GM19438 (cell line): ENCODE measurements around the gene ADAMTSL3.

Source experiments
- ATAC-seq: cut with Tn5 transposase; IDR thresholded peaks from one replicate; pipeline ENCODE4 v1.9.1; 2021; ENCODE audit warnings: low read depth; ENCODE audit not compliant: unreplicated experiment

Gene ADAMTSL3

DNA sequence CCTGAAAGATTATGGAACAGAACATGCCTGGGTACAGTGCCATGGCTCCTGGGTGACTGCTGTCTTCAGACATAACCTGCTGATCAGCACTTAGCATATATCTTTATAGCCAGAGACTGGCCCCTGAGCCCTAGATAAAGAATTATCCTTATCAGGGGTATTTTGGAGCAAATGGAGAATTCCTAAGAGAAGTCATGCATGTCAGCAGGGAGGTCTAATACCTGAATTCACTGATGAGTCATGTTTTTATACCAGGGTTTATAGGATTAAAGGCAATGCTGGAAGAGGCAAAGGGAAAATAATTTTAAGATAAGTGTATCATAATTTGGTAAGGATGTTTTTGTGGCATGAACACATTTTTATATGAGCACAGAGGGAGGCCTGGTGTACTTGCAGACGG is 159.8 kb downstream of the ADAMTSL3 start:
- no peak for ATAC-seq

DNA sequence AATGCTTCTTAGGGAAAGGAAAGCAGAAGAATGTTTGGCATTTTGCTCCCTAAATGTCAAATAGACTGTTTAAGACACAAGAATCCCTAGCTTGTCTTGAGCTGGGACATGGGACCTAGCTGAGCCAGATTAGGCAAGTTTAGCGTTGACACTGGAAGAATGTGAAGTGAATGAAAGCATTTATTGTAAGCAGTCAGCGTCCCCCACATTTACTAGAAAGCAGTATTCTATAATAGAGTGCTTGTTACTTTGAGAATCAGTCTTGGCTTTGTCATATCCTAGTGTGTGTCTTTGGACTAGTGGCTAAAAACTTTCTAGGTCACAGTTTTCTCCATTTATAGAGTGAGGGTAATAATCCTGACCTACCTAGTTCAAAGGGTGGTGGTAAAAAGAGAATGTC is 161.6 kb downstream of the ADAMTSL3 start:
- ATAC-seq = no peak

GRCh38 chr15:83816124-83816883 is 162.4 kb downstream of the ADAMTSL3 start:
- ATAC-seq = no peak

- ATAC-seq = no peak
Observed at GRCh38 chr15:83818591-83818990, 164.7 kb downstream of the ADAMTSL3 start.

GRCh38 chr15:83830381-83830780 is 176.5 kb downstream of the ADAMTSL3 start:
- no peak for ATAC-seq

- no peak for ATAC-seq
Observed at GRCh38 chr15:83833569-83833968, 179.6 kb downstream of the ADAMTSL3 start.

DNA sequence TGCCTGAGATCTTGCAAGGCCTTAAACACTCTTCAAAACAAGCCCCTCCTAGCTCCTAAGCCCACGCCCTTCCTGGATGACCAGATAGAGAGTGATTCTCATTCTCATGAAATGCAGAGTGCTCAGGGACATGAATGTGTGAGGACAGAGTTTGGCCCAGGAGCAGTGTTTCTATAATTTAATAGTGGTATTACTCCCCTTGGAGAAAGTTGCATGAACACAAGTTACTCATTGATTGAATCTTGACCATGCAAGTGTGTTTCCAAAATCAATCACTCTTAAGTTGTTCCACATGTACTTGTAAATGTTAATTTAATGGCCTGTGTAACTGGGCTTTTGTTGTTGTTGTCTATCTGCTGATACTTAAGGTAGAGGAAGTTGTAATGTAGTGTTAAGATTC is 181.6 kb downstream of the ADAMTSL3 start:
- ATAC-seq = no peak

GRCh38 chr15:83837945-83838571 is 184.1 kb downstream of the ADAMTSL3 start:
- ATAC-seq = no peak

DNA sequence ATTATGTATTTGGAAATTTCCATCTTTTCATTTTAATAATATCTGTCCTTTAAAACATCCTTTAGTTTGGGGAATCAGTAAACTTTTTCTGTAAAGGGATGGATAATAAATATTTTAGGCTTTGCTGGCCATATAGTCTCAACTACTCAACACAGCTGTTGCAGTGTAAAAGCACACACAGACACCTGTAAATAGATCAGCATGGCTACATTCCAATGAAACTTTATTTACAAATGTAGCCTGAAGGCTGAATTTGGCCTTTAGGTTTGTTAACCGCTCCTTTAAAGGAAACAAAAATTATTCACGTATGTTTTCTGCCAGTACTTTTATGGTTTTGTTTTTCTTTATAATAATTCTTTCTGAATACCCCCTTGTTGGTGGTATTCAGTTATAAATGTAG is 184.8 kb downstream of the ADAMTSL3 start:
- no peak for ATAC-seq

DNA sequence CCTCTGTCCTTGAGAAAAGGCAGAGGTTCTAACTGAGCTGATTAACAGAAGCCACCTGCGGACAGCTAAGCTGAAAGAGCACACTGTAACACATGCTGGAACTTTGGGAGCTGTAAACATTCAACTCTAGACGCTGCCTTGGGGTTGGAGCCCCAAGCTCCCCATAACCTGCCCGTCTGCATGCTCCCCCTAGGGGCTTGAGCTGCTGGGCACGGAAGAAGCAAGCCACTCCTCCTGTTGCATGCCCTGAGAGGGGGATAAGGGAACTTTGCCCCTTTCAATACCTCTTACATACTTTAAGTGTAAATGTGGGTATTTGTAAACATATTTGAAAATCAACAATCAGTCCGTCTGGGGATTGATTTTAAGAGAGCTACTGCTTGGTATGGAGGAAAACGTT is 188.4 kb downstream of the ADAMTSL3 start:
- no peak for ATAC-seq

GRCh38 chr15:83843471-83843871 is 189.5 kb downstream of the ADAMTSL3 start:
- no peak for ATAC-seq

DNA sequence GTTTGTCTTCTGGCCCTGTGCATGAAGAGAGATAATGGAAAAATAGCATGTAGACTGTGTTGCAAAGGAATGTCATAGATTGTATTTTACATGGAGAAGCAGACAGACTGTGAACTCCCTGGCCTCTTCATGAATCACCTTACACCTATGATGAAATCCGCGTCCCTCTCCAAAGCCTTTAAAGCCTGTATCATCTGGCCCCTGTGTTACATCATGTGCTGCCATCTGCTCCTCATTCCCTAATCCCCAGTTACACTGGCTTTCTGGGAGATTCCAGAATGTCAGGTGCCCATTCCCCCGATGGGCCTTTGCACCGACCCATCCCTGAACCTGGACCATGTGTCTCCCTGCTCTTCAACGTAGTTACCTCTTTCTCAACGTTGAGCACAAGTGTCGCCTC is 190.8 kb downstream of the ADAMTSL3 start:
- no peak for ATAC-seq

DNA sequence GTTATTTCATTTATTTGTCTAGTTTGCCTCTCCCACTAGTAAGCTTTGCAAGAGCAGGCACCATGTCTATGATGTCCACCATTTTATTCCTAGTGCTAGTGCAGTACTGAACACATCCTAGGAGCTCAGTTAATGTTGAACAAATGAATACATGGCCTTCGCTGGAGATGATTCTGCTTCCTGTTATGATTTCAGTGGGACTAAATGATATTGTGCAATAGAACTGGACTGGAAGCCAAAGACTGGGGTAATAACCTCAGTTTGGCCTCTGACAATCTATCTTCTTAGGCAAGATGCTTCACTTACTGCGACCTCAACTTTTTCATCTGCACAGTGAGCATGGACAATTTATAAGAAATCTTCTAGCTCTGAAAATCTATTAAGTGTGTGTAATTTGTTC is 191.3 kb downstream of the ADAMTSL3 start:
- ATAC-seq = no peak

GRCh38 chr15:83846847-83847246 is 192.9 kb downstream of the ADAMTSL3 start:
- ATAC-seq = no peak

DNA sequence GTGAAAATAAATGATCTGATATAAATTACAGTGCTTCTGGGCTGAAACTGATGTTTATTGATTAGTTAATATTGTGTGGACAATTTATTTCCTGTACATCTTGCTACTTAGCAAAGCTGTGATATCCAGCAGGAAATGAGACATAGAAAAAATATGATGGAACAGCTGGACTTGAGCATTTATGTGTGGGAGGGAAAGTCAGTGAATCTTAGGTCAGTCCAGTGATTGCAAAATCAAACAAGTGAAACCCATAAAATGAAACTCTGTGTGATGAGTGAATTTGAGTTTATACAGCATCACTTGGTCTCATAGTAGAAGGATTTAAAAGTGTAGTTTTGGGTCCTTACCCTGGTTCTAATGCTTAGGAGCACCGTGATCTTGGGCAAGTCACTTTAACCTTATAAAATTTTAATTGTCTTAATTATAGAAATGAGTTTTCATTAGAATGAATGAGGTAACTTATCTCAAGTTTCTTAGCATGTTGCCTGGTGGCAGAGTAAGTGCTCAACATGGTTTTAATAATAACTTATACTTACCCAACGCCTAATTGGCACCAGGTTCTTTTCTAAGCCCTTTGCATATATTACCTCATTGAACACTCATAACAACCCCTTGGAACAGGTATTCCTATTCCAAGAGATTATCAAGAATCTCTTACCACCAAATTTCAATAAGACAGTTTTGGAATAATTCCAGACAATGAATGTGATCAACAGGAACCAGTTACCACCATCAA is 194.6 kb downstream of the ADAMTSL3 start:
- no peak for ATAC-seq

DNA sequence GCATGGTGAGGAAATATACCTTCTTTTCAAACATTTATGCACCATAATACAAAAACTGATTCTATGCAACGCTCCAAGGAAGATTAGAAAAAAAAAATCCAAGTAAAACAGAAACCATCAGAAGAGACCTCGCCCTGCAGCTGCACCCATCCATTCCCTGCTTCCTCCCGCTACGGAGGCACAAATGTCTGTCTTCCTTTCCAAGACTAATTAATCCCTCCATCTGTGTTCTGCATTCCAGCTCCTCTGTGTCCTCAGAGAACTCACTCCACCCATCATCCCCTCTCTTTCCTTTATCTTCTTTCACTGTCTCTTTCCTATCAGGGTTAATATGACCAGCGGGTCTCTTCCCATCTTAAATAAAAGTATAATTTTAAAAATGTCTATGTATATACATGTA is 196.1 kb downstream of the ADAMTSL3 start:
- no peak for ATAC-seq

DNA sequence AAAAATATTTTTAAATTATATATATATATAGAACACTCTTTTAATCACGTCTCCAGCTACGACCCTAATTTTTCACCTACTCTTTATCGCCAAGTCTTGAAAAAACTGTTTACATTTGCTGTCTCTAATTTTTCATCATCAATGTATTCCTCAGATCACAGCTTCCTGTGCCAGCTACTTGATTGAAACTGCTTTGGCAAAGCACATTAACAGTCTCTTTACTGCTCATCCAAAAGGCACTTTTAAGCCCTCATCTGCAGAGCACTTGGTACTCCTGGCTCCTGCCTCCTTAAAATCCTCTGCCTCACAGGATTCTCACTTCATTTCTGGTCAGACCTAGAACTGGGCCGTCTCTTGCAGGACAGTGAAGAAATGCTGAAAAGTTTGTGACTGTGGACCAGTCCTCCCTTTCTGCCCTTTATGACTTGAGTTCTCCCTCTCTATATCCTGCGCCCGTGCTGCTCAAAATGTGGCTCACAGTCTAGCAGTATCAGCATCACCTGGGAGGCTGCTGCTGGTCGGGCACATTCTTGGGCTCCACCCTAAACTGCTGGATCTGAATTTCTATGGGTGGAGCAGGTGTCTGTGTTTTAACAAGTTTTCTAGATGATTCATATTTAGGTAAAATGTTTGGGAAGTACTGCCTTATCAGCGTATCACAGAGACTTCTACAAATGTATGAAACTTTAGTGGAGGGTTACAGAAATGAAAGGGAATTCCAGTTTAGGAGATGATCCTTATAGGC is 196.8 kb downstream of the ADAMTSL3 start:
- ATAC-seq = no peak

GRCh38 chr15:83853232-83853631 is 199.3 kb downstream of the ADAMTSL3 start:
- no peak for ATAC-seq

GRCh38 chr15:83854321-83854720 is 200.4 kb downstream of the ADAMTSL3 start:
- ATAC-seq = no peak

GRCh38 chr15:83854950-83855707 is 201.2 kb downstream of the ADAMTSL3 start:
- ATAC-seq = no peak
